A549 (cell line): Measurements from ENCODE around the gene DECR2. TPM values are rescaled to one million over a fixed set of nuclear protein-coding genes. Genes with fewer than 3 reads are reported as not detected.

Experiments used
- ATAC-seq, 2 experiments: fragments of 200-7000 bp in 1 of 2; fragments of >200 bp in 1 of 2; cut with Nextera tagmentation in 1 of 2; cut with Tn5 transposase in 1 of 2; 3 replicates each; pipeline versions ENCODE4 v1.8.0 to v1.9.1; 2018 to 2020; ENCODE audit warnings: mild to moderate bottlenecking in 1 of 2, moderate library complexity in 1 of 2
- CTCF ChIA-PET: fragments of 300-600 bp; sonication (Branson Sonifier 250); formaldehyde crosslinking; extraction: SDS; loops from one replicate; lab custom pipeline; 2021; ENCODE audit warnings: antibody characterized with exemption, inconsistent platforms; lab: Yijun Ruan, JAX
- POLR2A ChIA-PET: fragments of 350-600 bp; formaldehyde crosslinking; extraction: SDS; loops from one replicate; lab custom pipeline; 2021; ENCODE audit warnings: antibody characterized with exemption, inconsistent platforms; lab: Yijun Ruan, JAX
- DNase-seq, 2 experiments: peaks; one replicate each; pipeline versions ENCODE4 v3.0.0 to v3.0.0-alpha.2; 2011 to 2016; ENCODE audit warnings: low read depth in 1 of 2, low spot score in 1 of 2
- FAIRE-seq: peaks from 2 replicates; lab custom pipeline; 2011; peaks lifted over from hg19 to GRCh38; lab: Jason Lieb, UNC
- H3K27ac ChIP-seq, 2 experiments: fragments of >200 bp; sonication (Bioruptor Twin); formaldehyde crosslinking; 3 replicates each; pipeline ENCODE4 v1.5.1; 2016 to 2017
- H3K4me1 ChIP-seq: fragments of >200 bp; sonication (Bioruptor Twin); formaldehyde crosslinking; 3 replicates; pipeline ENCODE4 v1.6.1; 2016
- H3K4me2 ChIP-seq: fragments of >200 bp; sonication (Bioruptor Twin); formaldehyde crosslinking; 3 replicates; pipeline ENCODE4 v1.6.1; 2016
- H3K4me3 ChIP-seq: fragments of >200 bp; sonication (Bioruptor Twin); formaldehyde crosslinking; 3 replicates; pipeline ENCODE4 v1.5.1; 2016
- H3K9me3 ChIP-seq: fragments of >200 bp; sonication (Bioruptor Twin); formaldehyde crosslinking; 3 replicates; pipeline ENCODE4 v1.6.1; 2016
- ATOH8 ChIP-seq: fragments of 250-450 bp; sonication (Bioruptor Pico); IDR thresholded peaks from 2 replicates; pipeline ENCODE4 v1.5.0; 2020; ENCODE audit warnings: low read depth, mild to moderate bottlenecking, moderate library complexity
- CHD2 ChIP-seq: fragments of 150-350 bp; IDR thresholded peaks from 2 replicates; pipeline ENCODE4 v1.6.1; 2014; ENCODE audit warnings: low read length; ENCODE audit not compliant: partially characterized antibody
- E2F6 ChIP-seq: IDR thresholded peaks from 2 replicates; pipeline ENCODE4 v1.6.1; 2012; ENCODE audit warnings: low read depth, borderline replicate concordance
- EHF ChIP-seq: fragments of 250-450 bp; sonication (Bioruptor Pico); IDR thresholded peaks from 2 replicates; pipeline ENCODE4 v1.5.0; 2020; ENCODE audit warnings: mild to moderate bottlenecking
- EHMT2 ChIP-seq: fragments of 200-600 bp; sonication (generic); IDR thresholded peaks from 2 replicates; pipeline ENCODE4 v1.6.1; 2016; ENCODE audit warnings: antibody characterized with exemption, low read depth, mild to moderate bottlenecking, moderate library complexity
- ELK1 ChIP-seq: fragments of 150-350 bp; IDR thresholded peaks from 2 replicates; pipeline ENCODE4 v1.6.1; 2014; ENCODE audit warnings: low read depth, mild to moderate bottlenecking, low read length
- FOXS1 ChIP-seq: fragments of 250-450 bp; sonication (Bioruptor Pico); IDR thresholded peaks from 2 replicates; pipeline ENCODE4 v1.5.0; 2020; ENCODE audit warnings: mild to moderate bottlenecking, moderate library complexity
- HDAC2 ChIP-seq: fragments of 200-600 bp; sonication (generic); IDR thresholded peaks from 2 replicates; pipeline ENCODE4 v1.6.1; 2016
- HES2 ChIP-seq: fragments of >200 bp; sonication (Bioruptor Twin); formaldehyde crosslinking; IDR thresholded peaks from 2 replicates; pipeline ENCODE4 v1.6.1; 2016
- HEYL ChIP-seq: fragments of 250-450 bp; sonication (Bioruptor Pico); IDR thresholded peaks from 2 replicates; pipeline ENCODE4 v1.8.0; 2021; ENCODE audit warnings: mild to moderate bottlenecking, moderate library complexity
- JUN ChIP-seq, 2 experiments: fragments of >200 bp; sonication (Bioruptor Twin); formaldehyde crosslinking; IDR thresholded peaks; 2 replicates in 1 of 2; 3 replicates in 1 of 2; pipeline ENCODE4 v1.6.1; 2016 to 2017
- MAZ ChIP-seq: fragments of 150-350 bp; IDR thresholded peaks from 2 replicates; pipeline ENCODE4 v1.6.1; 2014; ENCODE audit warnings: antibody characterized with exemption, low read depth, low read length, borderline replicate concordance
- NPAS2 ChIP-seq: fragments of 250-450 bp; sonication (Bioruptor Pico); IDR thresholded peaks from 2 replicates; pipeline ENCODE4 v1.8.0; 2022; ENCODE audit warnings: mild to moderate bottlenecking, moderate library complexity, borderline replicate concordance
- RCOR1 ChIP-seq: fragments of 150-350 bp; IDR thresholded peaks from 2 replicates; pipeline ENCODE4 v1.6.1; 2014; ENCODE audit warnings: antibody characterized with exemption, low read length, low read depth
- RNF2 ChIP-seq: fragments of 200-600 bp; sonication (generic); IDR thresholded peaks from 2 replicates; pipeline ENCODE4 v1.6.1; 2016; ENCODE audit warnings: low read depth, mild to moderate bottlenecking, antibody characterized with exemption, moderate library complexity, borderline replicate concordance
- SMC3 ChIP-seq: fragments of >200 bp; sonication (Bioruptor Twin); formaldehyde crosslinking; IDR thresholded peaks from 3 replicates; pipeline ENCODE4 v1.6.1; 2018; ENCODE audit warnings: inconsistent platforms
- SREBF2 ChIP-seq: fragments of 450-650 bp; IDR thresholded peaks from 2 replicates; pipeline ENCODE4 v1.6.1; 2014; ENCODE audit warnings: mild to moderate bottlenecking, moderate library complexity
- TP53 ChIP-seq: fragments of 250-450 bp; sonication (Bioruptor Pico); IDR thresholded peaks from 2 replicates; pipeline ENCODE4 v1.5.0; 2021; ENCODE audit warnings: mild to moderate bottlenecking, moderate library complexity
- WGBS: methylation state at CpG from one replicate; pipeline ENCODE4 v1.1.6; 2017; ENCODE audit errors: missing lambda C conversion rate; 5-methylcytosine and 5-hydroxymethylcytosine counted together
- polyA plus RNA-seq, 4 experiments: library from polyadenylated mRNA; depleted of rRNA in 3 of 4; stranded (reverse); fragments of >200 nt; fragmentation: RNase III in 1 of 4; extraction: RNeasy Plus Mini Kit Qiagen cat#74134 plus additional on column Dnase treatment in 1 of 4; gene quantifications; 2 replicates in 3 of 4; 3 replicates in 1 of 4; pipeline ENCODE4 v1.2.3, GENCODE V29; 2011 to 2017

DECR2 gene
- polyA plus RNA-seq, 2 of the 4 experiments (the other 2 are of a cell fraction), result 15.5 to 34.2 TPM

- no peak for TF ChIP-seq FOXS1
- TF ChIP-seq HDAC2, result peak; percentile 41; the same call in 1 of the 2 replicates
- TF ChIP-seq HEYL (CRISPR knock-in tag), result no peak
- TF ChIP-seq HES2, result no peak
- no peak for TF ChIP-seq CHD2
- TF ChIP-seq ATOH8 (CRISPR knock-in tag), result no peak
- TF ChIP-seq TP53, result no peak
- no peak for TF ChIP-seq SREBF2
- TF ChIP-seq EHF (CRISPR knock-in tag), result no peak
- 0 out of 3 replicates have a peak, but pooled peaks have one; percentile 3 for TF ChIP-seq SMC3
- TF ChIP-seq EHMT2, result no peak
- peak; percentile 92 for TF ChIP-seq E2F6
- TF ChIP-seq ELK1, result no peak
- TF ChIP-seq, all 56 proteins: peak for 9
Measured at GRCh38 chr16:425082-425718, 23.5 kb downstream of the DECR2 start, which contains the start of gene RAB11FIP3 (continued).

GRCh38 chr16:425740-426114 lies 24.0 kb downstream of the DECR2 start:
- ATAC-seq (peak in 1 of 2 experiments; percentile 65; a peak in 4 of 6 replicates), FAIRE-seq (no peak), DNase-seq (no peak)
- peak overlapping the region; percentile 72 for H3K4me3 ChIP-seq
- CTCF ChIA-PET, result interaction anchor here (0.6 to 4.0 kb wide), 5 partner anchors 25 to 115 kb away, joined by 3 to 14 read pairs (median 4); partner anchors contain the start of gene DECR2
- no peaks in the 10 kb centered on the region for H3K9me3 ChIP-seq
- POLR2A ChIA-PET, result interaction anchor here (1.5 to 2.0 kb wide), 2 partner anchors 24 to 102 kb away, joined by 4 to 5 read pairs; partner anchors contain the start of genes CAPN15 and DECR2
- peak overlapping the region; percentile 85 to 91 for H3K27ac ChIP-seq
- peak overlapping the region; percentile 91 for H3K4me2 ChIP-seq
- no CpG with 5 or more reads among the region's 63 CpGs for WGBS
- H3K4me1 ChIP-seq, result peaks cover 24% of the 10 kb centered on the region
- no peak for TF ChIP-seq MAZ
- TF ChIP-seq JUN (IDR thresholded peaks at IDR 0.05), result peak in 1 of 2 experiments; percentile 40; a peak in 1 of 5 replicates
- no peak for TF ChIP-seq NPAS2

GRCh38 chr16:426115-426905 lies 24.6 kb downstream of the DECR2 start:
- FAIRE-seq, result no peak
- DNase-seq, result no peak
- Histone ChIP-seq H3K4me2 (peak overlapping the region; percentile 91), H3K27ac (peak overlapping the region; percentile 85 to 91), H3K9me3 (no peaks in the 10 kb centered on the region), H3K4me3 (peak overlapping the region; percentile 72), H3K4me1 (peaks cover 24% of the 10 kb centered on the region)
- ATAC-seq, result peak; percentile 5 to 42; a peak in 5 of 6 replicates
- WGBS, result 11% methylated on average over 23 of the region's 97 CpGs
- CTCF ChIA-PET, result interaction anchor here (1.0 to 4.0 kb wide), 2 partner anchors 26 to 115 kb away, joined by 3 to 14 read pairs; partner anchors contain the start of gene DECR2
- TF ChIP-seq RCOR1 (no peak), RNF2 (0 out of 2 replicates have a peak, but pooled peaks have one; percentile 38)
- POLR2A ChIA-PET, result interaction anchor here (2.0 kb wide), 1 partner anchor 25 kb away, joined by 5 read pairs; the partner anchor contains the start of gene DECR2
